ENCODE results near the gene SECTM1.

SECTM1 gene

DNA sequence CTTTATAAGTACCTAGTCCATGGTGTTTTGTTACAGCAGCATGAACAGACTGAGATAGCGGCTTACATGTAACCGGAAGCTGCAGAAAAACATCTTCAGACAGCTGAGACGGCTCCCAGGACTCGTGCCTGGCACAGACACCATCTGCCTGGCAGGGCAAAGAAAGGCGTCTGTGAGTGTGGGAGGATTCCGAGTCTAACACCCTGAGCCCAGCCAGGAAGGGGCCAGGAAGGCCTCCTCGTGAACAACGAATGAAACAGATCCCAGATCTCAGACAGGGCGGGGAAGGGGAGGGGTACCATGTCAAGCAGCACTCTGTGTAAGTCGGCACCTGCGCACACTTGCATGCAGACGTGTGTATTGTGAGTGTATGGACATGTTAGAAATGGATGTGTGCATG, 55.7 kb downstream of the SECTM1 start:
- no peak for DNase-seq

DNA sequence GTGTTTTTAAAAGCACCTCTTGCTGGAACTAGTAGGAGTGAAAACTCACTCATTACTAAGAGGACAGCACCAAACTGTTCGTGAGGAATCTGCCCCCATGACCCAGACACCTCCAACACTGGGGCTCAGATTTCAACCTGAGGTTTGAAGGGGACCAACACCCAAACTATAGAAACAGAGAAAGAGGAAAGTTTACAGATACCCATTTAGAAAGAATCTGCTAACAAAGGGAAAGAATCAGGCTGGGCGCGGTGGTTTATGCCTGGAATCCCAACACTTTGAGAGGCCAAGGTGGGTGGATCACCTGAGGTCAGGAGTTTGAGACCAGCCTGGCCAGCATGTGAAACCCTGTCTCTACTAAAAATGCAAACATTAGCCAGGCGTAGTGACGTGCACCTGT, 56.6 kb downstream of the SECTM1 start:
- no peak for DNase-seq

DNA sequence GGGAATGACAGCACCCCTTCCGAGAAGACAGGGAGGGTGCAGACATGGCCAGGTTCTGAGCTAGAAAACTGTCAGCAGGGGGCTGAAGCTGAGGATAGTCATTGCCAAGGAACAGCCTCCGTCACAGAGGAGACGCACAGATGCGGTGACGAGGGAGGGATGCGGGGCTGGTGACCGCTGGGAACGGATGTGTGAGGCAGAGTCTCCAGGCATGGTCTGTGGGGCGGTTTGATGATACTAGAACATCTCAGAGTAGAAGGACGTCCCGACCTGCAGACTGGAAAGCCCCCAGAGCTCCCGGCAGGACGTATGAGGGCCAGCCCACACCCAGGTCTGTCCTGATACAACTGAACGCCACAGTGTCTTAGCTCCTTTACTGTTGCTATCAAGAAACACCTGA, 58.2 kb downstream of the SECTM1 start:
- DNase-seq, result no peak

DNA sequence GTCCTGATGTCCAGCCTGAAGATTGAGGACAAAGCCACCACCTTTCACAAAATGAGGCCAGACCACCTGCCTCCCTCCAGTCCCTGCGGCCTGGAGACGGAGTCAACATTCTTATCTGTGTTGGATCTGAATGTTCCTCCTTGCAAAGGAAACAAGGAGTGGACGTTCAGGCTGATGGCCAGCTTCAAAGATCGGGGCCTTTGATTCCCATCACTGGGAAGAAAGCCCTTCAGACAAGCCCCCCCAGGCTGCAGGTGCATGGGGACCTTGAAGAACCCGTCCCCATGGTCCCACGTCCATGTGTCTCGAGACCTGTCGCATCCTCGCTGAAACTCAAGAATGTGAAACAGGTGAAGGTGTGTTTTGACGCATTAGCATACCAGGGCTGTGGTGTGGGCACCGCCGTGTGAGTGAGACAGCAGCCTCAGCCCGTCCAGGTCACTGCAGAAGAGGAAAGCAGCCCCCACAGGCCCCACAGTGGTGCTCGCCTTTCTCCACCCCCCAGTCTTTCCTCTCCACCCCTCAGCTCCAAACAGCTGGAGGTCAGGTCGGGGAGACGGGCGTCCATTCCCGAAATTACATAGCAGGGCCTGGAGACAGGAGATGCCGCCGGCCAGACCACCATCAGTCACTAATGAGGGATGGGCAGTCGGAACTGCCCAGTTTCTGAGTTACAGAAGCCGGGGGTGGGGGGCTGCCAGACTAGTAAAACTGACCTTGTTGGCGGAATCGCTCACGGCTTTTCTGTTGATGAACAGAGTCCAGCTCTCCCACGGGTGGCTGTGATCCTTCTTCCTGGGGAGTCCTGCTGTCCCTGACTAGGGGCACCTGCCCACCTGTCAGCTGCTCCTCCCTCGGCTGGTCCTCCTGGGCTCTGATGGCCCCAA, 59.2 kb downstream of the SECTM1 start:
- DNase-seq, result no peak

DNA sequence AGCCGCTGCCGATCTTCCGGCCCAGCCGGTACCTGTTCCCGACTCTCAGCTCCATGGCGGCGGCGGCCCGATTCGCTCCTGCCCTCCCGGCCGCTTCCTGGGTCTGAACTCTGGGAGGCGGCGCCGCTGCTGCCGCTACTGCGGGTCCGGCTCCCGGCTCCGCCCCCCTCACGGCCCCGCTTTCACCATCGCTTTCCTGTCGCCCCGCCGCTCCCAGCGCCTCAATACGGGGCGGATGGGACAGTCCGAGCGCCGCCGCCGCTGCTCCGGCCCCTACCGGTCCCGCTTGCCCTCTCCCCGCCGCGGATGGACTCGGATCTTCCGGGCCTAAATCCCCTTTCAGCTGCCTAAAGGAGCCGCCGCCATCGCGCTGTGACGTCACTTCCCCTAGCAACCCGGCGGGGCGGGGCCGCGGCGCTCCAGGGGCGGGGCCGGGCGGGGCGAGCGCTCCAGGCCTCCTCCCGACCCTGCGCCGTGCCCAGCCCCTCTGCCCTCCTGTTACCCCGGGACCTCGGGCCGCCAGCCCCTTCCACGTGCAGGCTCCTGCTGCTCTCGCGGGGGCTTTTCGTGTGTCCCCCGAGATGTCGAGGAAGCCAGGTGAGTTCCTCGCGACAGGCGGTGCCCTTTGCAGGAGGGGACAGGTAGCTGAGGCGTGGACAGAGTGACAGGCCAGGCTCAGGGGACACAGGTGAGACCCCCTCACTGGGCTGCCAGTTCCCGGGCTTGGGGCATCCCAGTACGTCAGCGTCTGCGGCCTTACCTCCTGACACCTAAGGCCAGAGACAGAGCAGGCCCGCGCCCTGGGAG, 60.0 kb downstream of the SECTM1 start, which contains the start of gene CSNK1D:
Gene CSNK1D, minus strand, starts transcription at position 374 of the 807 bp plus-strand sequence. Its CDS starts 319 bp downstream, at position 55.
- DNase-seq, result peak; percentile 89

DNA sequence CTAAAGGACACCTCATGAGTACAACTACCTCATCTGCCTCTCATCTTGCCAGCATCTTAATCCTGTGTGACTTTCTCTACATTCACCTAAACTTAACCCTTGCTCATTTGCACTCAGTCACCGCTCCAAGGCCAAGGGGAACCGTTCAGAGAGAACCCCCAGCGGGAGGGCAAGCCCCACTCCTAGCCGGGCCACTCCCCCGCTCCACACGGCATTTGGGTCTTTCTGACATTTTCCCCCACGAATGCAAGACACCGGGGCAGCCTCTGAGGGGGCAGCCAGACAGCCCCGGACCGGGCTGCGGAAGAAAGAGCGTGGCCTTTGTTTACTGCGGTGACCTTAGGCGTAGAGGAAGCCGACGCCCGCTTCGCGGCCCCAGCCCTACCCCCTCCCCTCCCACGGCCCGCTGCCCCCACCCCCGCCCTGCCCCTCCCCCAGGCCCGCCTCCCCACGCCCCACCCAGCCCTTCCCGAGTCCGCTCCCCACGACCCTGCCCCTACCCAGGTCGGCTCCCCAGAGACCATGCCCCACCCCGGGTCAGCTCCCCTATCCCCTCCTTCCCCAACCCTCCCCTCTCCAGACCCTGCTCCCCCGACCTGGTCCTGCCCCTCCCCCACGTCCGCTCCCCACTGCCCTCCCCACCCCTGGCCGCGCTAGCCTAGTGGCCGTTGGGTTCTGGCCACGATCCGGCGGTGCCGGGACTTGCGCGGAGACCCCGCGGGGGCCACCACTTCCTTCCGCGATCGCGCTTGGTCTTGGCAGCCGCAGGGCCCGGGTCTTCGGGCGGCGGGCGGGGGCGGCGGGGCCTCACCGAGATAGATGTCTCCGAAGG, 60.9 kb downstream of the SECTM1 start:
- DNase-seq, result peak; percentile 33

DNA sequence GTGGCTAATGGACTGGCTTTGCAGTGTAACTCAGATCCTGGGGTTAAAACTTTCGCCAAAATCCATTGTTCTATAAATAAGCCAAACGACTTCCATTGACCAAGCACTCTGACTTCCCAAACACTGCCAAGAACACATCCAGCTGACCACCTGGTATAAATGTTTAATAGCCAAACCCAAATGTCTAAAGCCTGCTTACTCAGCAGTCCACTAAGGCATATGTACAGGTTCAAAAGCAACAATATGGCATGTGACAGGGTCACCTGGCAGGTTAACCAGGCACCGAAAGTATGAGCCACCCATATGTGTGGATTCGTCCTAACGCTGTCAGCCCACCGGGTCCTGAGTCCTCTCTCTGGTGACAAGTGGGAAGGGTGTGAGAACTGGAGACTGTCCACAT, 62.2 kb downstream of the SECTM1 start:
- DNase-seq, result no peak
